Measurements from ENCODE around the gene GNAO1.
A peak's percentile ranks its signal among the peaks of the same experiment; 100 is the strongest.

The GNAO1 gene

GRCh38 chr16:56351481-56351880, 160.2 kb downstream of the GNAO1 start:
- Histone ChIP-seq H3K4me3 (ENCODE audit: low read depth in 1 of 2, low read length in 2 of 2) (no peak overlapping the region), H3K27ac (ENCODE audit: low read depth, low read length) (no peak overlapping the region), H3K9me3 (ENCODE audit: control insufficient read depth in 1 of 2, low read length in 2 of 2) (no peaks in the 10 kb centered on the region), H3K27me3 (ENCODE audit: control insufficient read depth in 1 of 2, insufficient read depth in 2 of 2, low read length in 2 of 2) (no peaks in the 10 kb centered on the region), H3K4me1 (ENCODE audit: control insufficient read depth in 1 of 2, insufficient read depth in 2 of 2, low read length in 2 of 2) (peaks cover 5 to 6% of the 10 kb centered on the region in 2 donors), H3K9ac (ENCODE audit: low read depth in 1 of 2, low read length in 2 of 2) (no peak overlapping the region), H3K36me3 (ENCODE audit: control insufficient read depth in 1 of 2, insufficient read depth in 2 of 2, low read length in 2 of 2) (no peaks in the 10 kb centered on the region)

- no peak overlapping the region for H3K4me3 ChIP-seq (ENCODE audit: low read depth in 1 of 2, low read length in 2 of 2)
- no peak overlapping the region for H3K27ac ChIP-seq (ENCODE audit: low read depth, low read length)
- H3K27me3 ChIP-seq (ENCODE audit: control insufficient read depth in 1 of 2, insufficient read depth in 2 of 2, low read length in 2 of 2): no peaks in the 10 kb centered on the region
- H3K9me3 ChIP-seq (ENCODE audit: control insufficient read depth in 1 of 2, low read length in 2 of 2): no peaks in the 10 kb centered on the region
- no peak overlapping the region for H3K9ac ChIP-seq (ENCODE audit: low read depth in 1 of 2, low read length in 2 of 2)
- H3K36me3 ChIP-seq (ENCODE audit: control insufficient read depth in 1 of 2, insufficient read depth in 2 of 2, low read length in 2 of 2): no peaks in the 10 kb centered on the region
- peaks cover 5 to 10% of the 10 kb centered on the region in 2 donors for H3K4me1 ChIP-seq (ENCODE audit: control insufficient read depth in 1 of 2, insufficient read depth in 2 of 2, low read length in 2 of 2)
These were observed 161.2 kb downstream of the GNAO1 start for GRCh38 chr16:56352351-56353053.

GRCh38 chr16:56353054-56353921, 162.0 kb downstream of the GNAO1 start:
- Histone ChIP-seq H3K4me1 (ENCODE audit: control insufficient read depth in 1 of 2, insufficient read depth in 2 of 2, low read length in 2 of 2) (peaks cover 5 to 11% of the 10 kb centered on the region in 2 donors), H3K4me3 (ENCODE audit: low read depth in 1 of 2, low read length in 2 of 2) (no peak overlapping the region), H3K36me3 (ENCODE audit: control insufficient read depth in 1 of 2, insufficient read depth in 2 of 2, low read length in 2 of 2) (no peaks in the 10 kb centered on the region), H3K9me3 (ENCODE audit: control insufficient read depth in 1 of 2, low read length in 2 of 2) (no peaks in the 10 kb centered on the region), H3K27me3 (ENCODE audit: control insufficient read depth in 1 of 2, insufficient read depth in 2 of 2, low read length in 2 of 2) (no peaks in the 10 kb centered on the region), H3K9ac (ENCODE audit: low read depth in 1 of 2, low read length in 2 of 2) (no peak overlapping the region), H3K27ac (ENCODE audit: low read depth, low read length) (no peak overlapping the region)

- H3K4me3 ChIP-seq (ENCODE audit: low read depth in 1 of 2, low read length in 2 of 2): no peak overlapping the region
- H3K9me3 ChIP-seq (ENCODE audit: control insufficient read depth in 1 of 2, low read length in 2 of 2): no peaks in the 10 kb centered on the region
- H3K4me1 ChIP-seq (ENCODE audit: control insufficient read depth in 1 of 2, insufficient read depth in 2 of 2, low read length in 2 of 2): peaks cover 5 to 11% of the 10 kb centered on the region in 2 donors
- H3K27me3 ChIP-seq (ENCODE audit: control insufficient read depth in 1 of 2, insufficient read depth in 2 of 2, low read length in 2 of 2): no peaks in the 10 kb centered on the region
- no peaks in the 10 kb centered on the region for H3K36me3 ChIP-seq (ENCODE audit: control insufficient read depth in 1 of 2, insufficient read depth in 2 of 2, low read length in 2 of 2)
- no peak overlapping the region for H3K9ac ChIP-seq (ENCODE audit: low read depth in 1 of 2, low read length in 2 of 2)
- H3K27ac ChIP-seq (ENCODE audit: low read depth, low read length): no peak overlapping the region
These were observed 162.7 kb downstream of the GNAO1 start for GRCh38 chr16:56354016-56354415.

- Histone ChIP-seq H3K27ac (ENCODE audit: low read depth, low read length) (no peak overlapping the region), H3K9ac (ENCODE audit: low read depth in 1 of 2, low read length in 2 of 2) (no peak overlapping the region), H3K36me3 (ENCODE audit: control insufficient read depth in 1 of 2, insufficient read depth in 2 of 2, low read length in 2 of 2) (no peaks in the 10 kb centered on the region), H3K27me3 (ENCODE audit: control insufficient read depth in 1 of 2, insufficient read depth in 2 of 2, low read length in 2 of 2) (no peaks in the 10 kb centered on the region), H3K4me3 (ENCODE audit: low read depth in 1 of 2, low read length in 2 of 2) (no peak overlapping the region), H3K9me3 (ENCODE audit: control insufficient read depth in 1 of 2, low read length in 2 of 2) (no peaks in the 10 kb centered on the region), H3K4me1 (ENCODE audit: control insufficient read depth in 1 of 2, insufficient read depth in 2 of 2, low read length in 2 of 2) (peaks cover 5 to 11% of the 10 kb centered on the region in 2 donors)
These were observed 163.5 kb downstream of the GNAO1 start for GRCh38 chr16:56354746-56355145.

GRCh38 chr16:56355221-56355620, 163.9 kb downstream of the GNAO1 start:
- Histone ChIP-seq H3K27ac (ENCODE audit: low read depth, low read length) (no peak overlapping the region), H3K4me1 (ENCODE audit: control insufficient read depth in 1 of 2, insufficient read depth in 2 of 2, low read length in 2 of 2) (peaks cover 5 to 11% of the 10 kb centered on the region in 2 donors), H3K36me3 (ENCODE audit: control insufficient read depth in 1 of 2, insufficient read depth in 2 of 2, low read length in 2 of 2) (no peaks in the 10 kb centered on the region), H3K27me3 (ENCODE audit: control insufficient read depth in 1 of 2, insufficient read depth in 2 of 2, low read length in 2 of 2) (no peaks in the 10 kb centered on the region), H3K9ac (ENCODE audit: low read depth in 1 of 2, low read length in 2 of 2) (no peak overlapping the region), H3K9me3 (ENCODE audit: control insufficient read depth in 1 of 2, low read length in 2 of 2) (no peaks in the 10 kb centered on the region), H3K4me3 (ENCODE audit: low read depth in 1 of 2, low read length in 2 of 2) (no peak overlapping the region)

- Histone ChIP-seq H3K27ac (ENCODE audit: low read depth, low read length) (no peak overlapping the region), H3K4me3 (ENCODE audit: low read depth in 1 of 2, low read length in 2 of 2) (peak overlapping the region in 1 of 2 donors; percentile 72), H3K9ac (ENCODE audit: low read depth in 1 of 2, low read length in 2 of 2) (peak overlapping the region; percentile 39 to 64), H3K4me1 (ENCODE audit: control insufficient read depth in 1 of 2, insufficient read depth in 2 of 2, low read length in 2 of 2) (peaks cover 5 to 11% of the 10 kb centered on the region in 2 donors), H3K36me3 (ENCODE audit: control insufficient read depth in 1 of 2, insufficient read depth in 2 of 2, low read length in 2 of 2) (peaks cover 0 to 2% of the 10 kb centered on the region in 2 donors), H3K27me3 (ENCODE audit: control insufficient read depth in 1 of 2, insufficient read depth in 2 of 2, low read length in 2 of 2) (no peaks in the 10 kb centered on the region), H3K9me3 (ENCODE audit: control insufficient read depth in 1 of 2, low read length in 2 of 2) (no peaks in the 10 kb centered on the region)
These were observed 164.5 kb downstream of the GNAO1 start for GRCh38 chr16:56355786-56356275.

GRCh38 chr16:56356276-56357240, 165.3 kb downstream of the GNAO1 start:
- H3K9me3 ChIP-seq (ENCODE audit: control insufficient read depth in 1 of 2, low read length in 2 of 2): no peaks in the 10 kb centered on the region
- H3K36me3 ChIP-seq (ENCODE audit: control insufficient read depth in 1 of 2, insufficient read depth in 2 of 2, low read length in 2 of 2): peaks cover 0 to 3% of the 10 kb centered on the region in 2 donors
- no peak overlapping the region for H3K27ac ChIP-seq (ENCODE audit: low read depth, low read length)
- H3K27me3 ChIP-seq (ENCODE audit: control insufficient read depth in 1 of 2, insufficient read depth in 2 of 2, low read length in 2 of 2): no peaks in the 10 kb centered on the region
- peak overlapping the region; percentile 39 to 64 for H3K9ac ChIP-seq (ENCODE audit: low read depth in 1 of 2, low read length in 2 of 2)
- H3K4me3 ChIP-seq (ENCODE audit: low read depth in 1 of 2, low read length in 2 of 2): peak overlapping the region; percentile 66 to 72
- H3K4me1 ChIP-seq (ENCODE audit: control insufficient read depth in 1 of 2, insufficient read depth in 2 of 2, low read length in 2 of 2): peaks cover 5 to 11% of the 10 kb centered on the region in 2 donors

- no peaks in the 10 kb centered on the region for H3K27me3 ChIP-seq (ENCODE audit: control insufficient read depth in 1 of 2, insufficient read depth in 2 of 2, low read length in 2 of 2)
- H3K4me3 ChIP-seq (ENCODE audit: low read depth in 1 of 2, low read length in 2 of 2): peak overlapping the region; percentile 66 to 72
- H3K36me3 ChIP-seq (ENCODE audit: control insufficient read depth in 1 of 2, insufficient read depth in 2 of 2, low read length in 2 of 2): peaks cover 1 to 8% of the 10 kb centered on the region in 2 donors
- peaks cover 5 to 11% of the 10 kb centered on the region in 2 donors for H3K4me1 ChIP-seq (ENCODE audit: control insufficient read depth in 1 of 2, insufficient read depth in 2 of 2, low read length in 2 of 2)
- H3K27ac ChIP-seq (ENCODE audit: low read depth, low read length): no peak overlapping the region
- no peaks in the 10 kb centered on the region for H3K9me3 ChIP-seq (ENCODE audit: control insufficient read depth in 1 of 2, low read length in 2 of 2)
- peak overlapping the region in 1 of 2 donors; percentile 4 for H3K9ac ChIP-seq (ENCODE audit: low read depth in 1 of 2, low read length in 2 of 2)
These were observed 166.0 kb downstream of the GNAO1 start for GRCh38 chr16:56357241-56357764.

All from duodenal mucosa (tissue), 2 donors.